DMS 273 (cell line): ENCODE measurements around the gene LTBP1.

Source experiments
- DNase-seq: peaks from one replicate; lab custom pipeline; 2025; ENCODE audit not compliant: unreplicated experiment; lab: John Stamatoyannopoulos, UW

Gene LTBP1

GRCh38 chr2:33246432-33246831, 299.7 kb downstream of the LTBP1 start:
- no peak for DNase-seq

DNA sequence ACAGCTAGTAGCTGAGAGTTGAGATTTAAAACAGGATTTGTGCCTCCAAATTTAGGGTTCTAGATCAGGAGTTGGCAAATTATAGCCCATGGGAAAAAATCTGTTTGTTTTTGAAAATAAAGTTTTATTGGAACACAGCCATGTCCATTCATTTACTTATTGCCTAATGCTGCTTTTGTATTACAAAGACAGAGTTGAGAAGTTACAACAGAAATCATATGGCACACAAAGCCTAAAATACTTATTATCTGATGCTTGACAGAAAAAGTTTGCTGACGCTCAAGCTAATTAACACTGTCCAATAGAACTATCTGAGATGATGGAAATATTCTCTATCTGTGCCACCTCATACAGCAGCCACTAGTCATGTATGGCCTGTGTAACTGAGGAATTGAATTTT, 300.6 kb downstream of the LTBP1 start:
- DNase-seq: no peak

DNA sequence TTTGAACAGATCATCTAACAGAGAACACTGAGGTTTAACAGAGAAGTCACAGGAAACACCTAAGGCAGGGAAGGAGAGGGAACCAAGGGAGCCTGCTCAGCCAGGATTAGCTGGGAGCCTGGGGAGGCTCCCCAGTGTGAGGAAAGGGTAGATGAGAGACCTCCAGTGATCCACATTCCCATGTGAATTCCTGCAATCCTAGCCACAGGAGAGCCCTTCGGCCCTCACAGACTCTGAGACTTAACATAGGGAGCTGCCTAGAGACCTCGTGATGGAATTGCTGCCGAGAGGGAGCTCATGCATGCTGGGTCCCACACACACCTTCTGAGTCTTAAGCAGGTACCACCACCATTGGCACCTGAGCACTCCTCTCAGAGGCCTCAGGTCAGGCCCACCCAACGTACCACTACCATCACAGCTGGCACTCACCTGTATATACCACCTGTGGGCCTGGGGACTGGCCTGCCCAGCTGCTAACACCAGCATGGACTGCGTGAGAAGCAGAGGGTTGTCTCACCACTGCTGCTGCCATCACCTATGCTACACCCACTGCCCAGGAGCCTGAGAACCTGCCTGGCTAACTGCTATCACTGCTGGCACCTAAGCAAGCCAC, 303.8 kb downstream of the LTBP1 start:
- no peak for DNase-seq

DNA sequence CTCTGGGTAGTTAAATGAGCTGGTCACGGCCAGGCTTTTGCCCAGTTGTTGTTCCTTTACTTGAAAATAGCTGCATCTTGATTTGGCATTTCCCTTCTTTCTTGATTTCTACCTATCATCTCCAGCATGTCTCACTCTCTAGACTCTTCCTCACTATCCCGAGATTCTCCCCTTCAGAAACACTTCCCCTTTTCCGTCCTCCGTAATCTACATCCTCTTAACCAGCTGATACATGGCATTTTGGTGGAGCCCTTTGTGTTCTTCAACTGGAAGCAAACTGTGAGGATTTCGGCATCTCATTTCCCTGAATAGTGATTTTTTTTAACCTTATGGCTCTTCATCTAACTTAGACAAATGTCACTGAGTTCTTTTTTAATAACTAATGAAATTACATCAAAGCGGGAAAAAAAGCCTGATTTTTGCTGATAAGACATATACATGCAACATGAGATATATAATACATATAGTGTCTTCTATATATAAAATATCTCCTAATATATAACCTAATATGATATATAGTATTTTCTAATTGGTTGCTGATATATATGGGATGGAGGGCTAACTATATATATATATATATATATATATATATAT, 309.5 kb downstream of the LTBP1 start:
- DNase-seq: no peak

DNA sequence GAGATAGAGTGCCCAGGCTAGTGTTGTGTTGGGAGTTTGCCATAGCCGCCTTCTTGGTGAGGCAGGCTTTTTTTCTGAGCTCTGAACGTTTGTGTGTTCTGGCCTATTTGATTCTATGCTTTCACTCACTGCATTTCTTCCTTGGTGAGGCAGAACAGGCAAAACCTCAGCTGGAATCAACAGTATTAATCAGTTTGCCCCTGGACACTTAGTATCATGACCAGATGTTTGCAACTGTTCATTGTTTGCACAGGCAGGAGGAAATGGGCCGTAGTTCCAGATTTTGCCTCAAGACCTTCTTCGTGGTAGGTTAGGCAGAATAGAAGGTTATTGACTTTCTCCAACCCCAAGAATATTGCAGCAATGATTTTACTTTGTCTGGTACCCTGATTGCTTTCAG, 311.6 kb downstream of the LTBP1 start:
- no peak for DNase-seq

- no peak for DNase-seq
These were observed 315.3 kb downstream of the LTBP1 start for GRCh38 chr2:33262097-33262496.

GRCh38 chr2:33264766-33265165, 318.0 kb downstream of the LTBP1 start:
- no peak for DNase-seq

- no peak for DNase-seq
These were observed 319.0 kb downstream of the LTBP1 start for GRCh38 chr2:33265584-33266338.

- no peak for DNase-seq
These were observed 319.7 kb downstream of the LTBP1 start for GRCh38 chr2:33266467-33266866.

GRCh38 chr2:33267043-33267442, 320.3 kb downstream of the LTBP1 start:
- DNase-seq: no peak

DNA sequence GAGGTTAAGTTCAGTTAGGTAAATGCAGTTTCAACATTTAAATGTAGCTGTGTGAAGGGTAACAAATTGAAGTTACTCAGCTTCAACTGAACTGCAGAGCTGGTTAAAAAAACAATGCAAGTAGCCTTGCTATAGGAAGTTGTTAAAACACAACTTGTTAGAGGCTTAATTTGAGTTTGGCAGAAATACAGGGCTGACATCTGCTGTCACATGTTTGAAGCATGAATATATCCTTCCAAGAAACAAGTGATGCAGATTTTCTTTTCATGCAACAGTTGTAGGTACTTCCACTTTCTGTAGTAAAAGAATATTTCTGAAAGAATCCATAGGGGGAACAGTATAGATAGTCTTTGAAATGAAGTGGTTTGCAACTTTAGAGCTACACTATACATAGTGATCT, 321.0 kb downstream of the LTBP1 start:
- DNase-seq: peak; percentile 69

- DNase-seq: no peak
These were observed 321.6 kb downstream of the LTBP1 start for GRCh38 chr2:33268246-33268831.

GRCh38 chr2:33272001-33272400, 325.2 kb downstream of the LTBP1 start:
- DNase-seq: no peak

DNA sequence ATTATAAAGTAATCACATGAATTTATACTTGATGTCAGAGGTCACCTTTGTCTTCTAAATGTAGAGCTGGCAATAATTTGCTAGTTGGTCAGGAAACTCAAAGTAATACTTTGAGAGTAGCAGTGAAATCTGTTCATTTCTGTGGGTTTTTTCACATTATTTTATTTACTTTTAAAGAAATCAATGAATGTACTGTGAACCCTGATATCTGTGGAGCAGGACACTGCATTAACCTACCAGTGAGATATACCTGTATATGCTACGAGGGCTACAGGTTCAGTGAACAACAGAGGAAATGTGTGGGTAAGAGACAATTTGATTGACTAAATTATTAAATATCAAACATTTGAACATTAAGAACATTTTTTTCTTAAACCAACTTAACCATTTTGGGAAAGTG, 326.7 kb downstream of the LTBP1 start:
- no peak for DNase-seq

- no peak for DNase-seq
These were observed 327.8 kb downstream of the LTBP1 start for GRCh38 chr2:33274524-33274923.

- no peak for DNase-seq
These were observed 329.1 kb downstream of the LTBP1 start for GRCh38 chr2:33275689-33276444.

GRCh38 chr2:33277002-33277426, 330.3 kb downstream of the LTBP1 start:
- peak; percentile 46 for DNase-seq

DNA sequence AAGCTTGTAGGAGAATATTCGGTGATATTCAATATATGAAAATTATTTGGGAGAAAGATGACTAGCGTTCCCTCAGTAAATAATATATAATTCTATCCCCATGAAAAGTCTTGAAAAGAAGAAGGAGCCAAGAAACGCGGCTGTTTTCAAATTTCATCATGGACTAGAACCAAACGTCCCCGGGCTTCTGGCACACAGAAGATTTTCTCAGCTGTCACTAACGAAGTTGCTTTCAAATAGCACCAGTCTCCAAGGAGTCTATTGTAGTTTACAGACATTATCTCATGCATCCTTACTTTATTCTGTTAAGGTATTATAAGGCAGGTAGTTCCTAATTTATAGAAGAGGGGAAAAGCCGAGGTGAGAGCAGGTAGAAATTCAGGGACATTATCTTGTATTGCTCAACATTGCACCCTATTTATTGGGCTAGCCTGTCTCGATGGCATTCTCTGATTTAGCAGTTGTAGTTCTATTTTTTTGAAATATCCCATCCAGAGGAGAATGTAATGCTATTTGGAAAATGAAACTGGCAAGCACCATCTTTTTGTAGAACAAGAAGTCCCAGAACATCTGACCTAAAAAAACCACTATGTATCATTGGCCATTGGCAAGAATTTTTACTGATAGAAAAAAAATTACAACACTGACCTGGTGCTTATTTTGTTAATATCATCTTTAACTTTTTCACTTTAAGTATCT, 331.6 kb downstream of the LTBP1 start:
- no peak for DNase-seq

DNA sequence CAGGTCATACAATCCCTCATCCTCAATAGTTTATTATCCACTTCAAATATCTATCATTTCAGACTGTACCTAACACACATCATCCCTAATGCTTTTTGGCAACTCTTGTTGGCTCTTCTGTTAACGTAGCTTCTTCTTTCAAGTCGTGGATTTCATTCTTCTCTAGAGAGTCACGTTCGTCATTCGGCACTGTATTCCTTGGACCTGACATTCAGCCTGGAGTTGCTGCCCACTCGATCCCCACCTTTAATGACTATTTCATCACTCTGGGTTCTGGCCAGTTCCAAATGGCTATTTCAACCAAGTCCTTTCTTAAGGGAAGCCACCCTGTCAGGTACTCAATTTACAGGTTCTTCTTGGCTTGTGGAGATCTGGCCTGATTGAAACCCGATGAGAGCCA, 337.5 kb downstream of the LTBP1 start:
- DNase-seq: no peak

DNA sequence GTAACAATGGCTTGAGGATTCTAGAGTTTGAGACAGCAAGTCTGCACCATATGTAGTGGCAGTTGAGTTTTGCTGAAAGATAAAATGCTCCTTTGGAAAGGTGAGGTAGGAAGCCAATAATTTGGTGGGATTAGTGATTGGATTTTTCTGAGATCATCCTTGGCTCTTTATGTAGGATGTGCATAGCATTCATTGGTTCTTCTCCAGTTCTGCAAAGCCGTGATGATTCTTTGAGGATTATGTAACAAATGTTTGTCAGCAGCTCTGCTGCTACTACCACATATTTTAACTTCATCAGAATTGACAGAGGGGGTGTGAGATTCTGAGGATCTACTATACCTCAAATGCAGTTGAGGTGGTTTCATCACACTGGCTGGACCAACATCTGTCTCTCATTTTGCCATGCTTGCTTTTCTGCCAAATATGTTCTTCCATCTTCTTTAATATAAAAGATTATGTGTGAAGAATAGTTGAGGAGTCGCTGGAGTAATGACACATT, 340.8 kb downstream of the LTBP1 start:
- no peak for DNase-seq

DNA sequence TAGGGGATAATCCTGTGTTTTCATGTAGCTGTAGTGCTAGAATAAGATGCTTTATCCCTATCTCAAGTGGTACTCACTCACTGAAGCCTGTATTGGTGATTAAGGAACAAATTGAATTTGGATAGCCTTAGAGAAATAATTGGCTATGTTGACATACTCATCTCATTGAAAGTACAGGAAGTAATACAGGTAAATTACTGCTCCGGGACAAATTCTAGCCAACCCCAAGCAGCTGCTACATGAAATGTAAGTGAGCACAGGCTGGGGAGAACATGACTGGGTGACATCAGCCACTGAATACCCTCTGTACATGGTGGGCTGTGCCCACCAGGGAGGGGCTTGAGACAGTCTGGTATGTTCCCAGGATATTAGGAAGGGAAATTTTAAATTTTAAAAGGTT, 341.3 kb downstream of the LTBP1 start:
- no peak for DNase-seq
